CD4-positive, CD25-positive, alpha-beta regulatory T cell (primary cell): ENCODE results near the gene GRHL1. TPM values are rescaled to one million over a fixed set of nuclear protein-coding genes. Genes with fewer than 3 reads are reported as not detected.
A peak's percentile ranks its signal among the peaks of the same experiment; 100 is the strongest.

Experiments
- ATAC-seq, 2 donors: fragments of 150-1000 bp; cut with Tn5 transposase; one replicate each; pipeline ENCODE4 v1.10.0; 2021; ENCODE audit warnings: low read depth in 2 of 2, moderate number of reproducible peaks in 2 of 2, moderate library complexity in 1 of 2
- DNase-seq, 3 donors: peaks; one replicate each; pipeline versions ENCODE4 v3.0.0 to v3.0.0-alpha.2; 2012 to 2022; ENCODE audit warnings: mixed read lengths in 1 of 3
- H3K27ac ChIP-seq: one replicate; pipeline ENCODE4 v1.7.0; 2013; ENCODE audit warnings: mild to moderate bottlenecking, low read length; ENCODE audit not compliant: insufficient read depth, poor library complexity, severe bottlenecking
- H3K27me3 ChIP-seq: one replicate; pipeline ENCODE4 v1.7.0; 2013; ENCODE audit warnings: low read length; ENCODE audit not compliant: control insufficient read depth, insufficient read depth
- H3K36me3 ChIP-seq: one replicate; pipeline ENCODE4 v1.7.0; 2013; ENCODE audit warnings: mild to moderate bottlenecking, low read length, moderate library complexity; ENCODE audit not compliant: control insufficient read depth, insufficient read depth
- H3K4me1 ChIP-seq: 2 replicates; pipeline ENCODE4 v1.7.0; 2013; ENCODE audit warnings: mild to moderate bottlenecking, low read length; ENCODE audit not compliant: insufficient read depth, control insufficient read depth, poor library complexity, severe bottlenecking
- H3K4me3 ChIP-seq: one replicate; pipeline ENCODE4 v1.7.0; 2013; ENCODE audit warnings: low read depth, mild to moderate bottlenecking, low read length, moderate library complexity
- H3K9me3 ChIP-seq, 2 experiments: 1 replicate in 1 of 2; 2 replicates in 1 of 2; pipeline ENCODE4 v1.7.0; 2013; ENCODE audit warnings: low read length in 2 of 2, mild to moderate bottlenecking in 1 of 2, moderate library complexity in 1 of 2; ENCODE audit not compliant: control insufficient read depth in 2 of 2
- H3K27ac Mint-ChIP-seq, 3 donors: one replicate each; pipeline ENCODE4 v1.8.0; 2020 to 2022; ENCODE audit warnings: mild to moderate bottlenecking in 3 of 3, mixed read lengths in 3 of 3, moderate library complexity in 2 of 3
- H3K27me3 Mint-ChIP-seq: one replicate; pipeline ENCODE4 v1.8.0; 2022; ENCODE audit warnings: mild to moderate bottlenecking, mixed read lengths
- H3K36me3 Mint-ChIP-seq: one replicate; pipeline ENCODE4 v1.8.0; 2020; ENCODE audit warnings: mixed read lengths
- H3K4me1 Mint-ChIP-seq, 4 donors: one replicate each; pipeline ENCODE4 v1.8.0; 2020 to 2022; ENCODE audit warnings: mixed read lengths in 4 of 4, mild to moderate bottlenecking in 1 of 4
- H3K4me3 Mint-ChIP-seq, 4 donors: one replicate each; pipeline ENCODE4 v1.8.0; 2020 to 2022; ENCODE audit warnings: mild to moderate bottlenecking in 4 of 4, mixed read lengths in 4 of 4, moderate library complexity in 3 of 4
- H3K9me3 Mint-ChIP-seq, 7 donors: one replicate each; pipeline ENCODE4 v1.8.0; 2020 to 2022; ENCODE audit warnings: mixed read lengths in 7 of 7, mild to moderate bottlenecking in 3 of 7, moderate library complexity in 2 of 7
- polyA plus RNA-seq, 4 donors: library from polyadenylated mRNA; unstranded; fragments of 300-500 nt; fragmentation: Illumina TruSeq; gene quantifications; one replicate each; pipeline ENCODE4 v1.2.3, GENCODE V29; 2021
- total RNA-seq: library from RNA; stranded (reverse); gene quantifications from one replicate; pipeline ENCODE4 v1.2.3, GENCODE V29; 2022

GRHL1 gene
- total and polyA plus RNA-seq, 5 donors from 2014 or later, result 0.06 to 1.8 (median 0.24) TPM; not detected in 1

- H3K9me3 Mint-ChIP-seq, result peaks cover 0 to 11% (median 0%) of the 10 kb centered on the region in 7 donors
- peaks cover 3% of the 10 kb centered on the region for H3K36me3 Mint-ChIP-seq
- Histone ChIP-seq H3K9me3 (peaks cover 0 to 2% of the 10 kb centered on the region in 2 experiments), H3K4me3 (no peak overlapping the region), H3K27me3 (no peaks in the 10 kb centered on the region), H3K36me3 (no peaks in the 10 kb centered on the region), H3K27ac (no peak overlapping the region), H3K4me1 (no peaks in the 10 kb centered on the region)
- peaks cover 29% of the 10 kb centered on the region for H3K27me3 Mint-ChIP-seq
- no peak overlapping the region for H3K4me3 Mint-ChIP-seq
- H3K4me1 Mint-ChIP-seq, result peaks cover 0 to 4% (median 0%) of the 10 kb centered on the region in 4 donors
- no peak for ATAC-seq
- DNase-seq, result no peak
- no peak overlapping the region for H3K27ac Mint-ChIP-seq
These were observed 68.3 kb downstream of the GRHL1 start for GRCh38 chr2:10019602-10020400.

- no peak for ATAC-seq
- H3K4me3 Mint-ChIP-seq, result no peak overlapping the region
- peaks cover 3% of the 10 kb centered on the region for H3K36me3 Mint-ChIP-seq
- peaks cover 0 to 11% (median 0%) of the 10 kb centered on the region in 4 donors for H3K4me1 Mint-ChIP-seq
- DNase-seq, result no peak
- H3K4me1 ChIP-seq, result no peaks in the 10 kb centered on the region
- H3K27me3 Mint-ChIP-seq, result peaks cover 24% of the 10 kb centered on the region
- H3K27ac ChIP-seq, result no peak overlapping the region
- H3K9me3 Mint-ChIP-seq, result peaks cover 0 to 8% (median 0%) of the 10 kb centered on the region in 7 donors
- no peak overlapping the region for H3K4me3 ChIP-seq
- peaks cover 0 to 2% of the 10 kb centered on the region in 2 experiments for H3K9me3 ChIP-seq
- H3K36me3 ChIP-seq, result no peaks in the 10 kb centered on the region
- H3K27me3 ChIP-seq, result no peaks in the 10 kb centered on the region
- no peak overlapping the region for H3K27ac Mint-ChIP-seq
These were observed 70.5 kb downstream of the GRHL1 start for GRCh38 chr2:10022041-10022421.

DNA sequence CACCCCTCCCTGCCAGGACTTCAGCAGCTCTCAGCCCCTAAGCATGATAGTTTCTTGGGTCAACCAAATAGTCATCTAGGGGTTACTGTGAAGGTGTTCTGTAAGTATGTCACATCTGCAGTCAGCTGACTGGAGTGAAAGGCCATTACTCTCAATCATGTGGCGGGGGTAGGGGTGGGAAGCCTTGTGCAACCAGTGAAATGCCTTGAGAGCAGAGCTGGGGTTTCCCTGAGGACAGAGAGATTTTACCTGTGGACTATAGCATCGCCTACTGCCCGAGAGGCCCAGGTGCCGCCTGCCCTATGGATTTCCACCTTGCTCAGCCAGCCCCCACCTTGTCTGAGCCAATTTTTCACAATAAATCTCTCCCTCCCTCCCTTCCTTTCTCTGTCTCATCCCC lies 71.0 kb downstream of the GRHL1 start:
- Histone ChIP-seq H3K4me3 (no peak overlapping the region), H3K27me3 (no peaks in the 10 kb centered on the region), H3K27ac (no peak overlapping the region), H3K4me1 (no peaks in the 10 kb centered on the region), H3K9me3 (no peaks in the 10 kb centered on the region), H3K36me3 (no peaks in the 10 kb centered on the region)
- H3K4me1 Mint-ChIP-seq, result peaks cover 0 to 11% (median 2%) of the 10 kb centered on the region in 4 donors
- peaks cover 21% of the 10 kb centered on the region for H3K27me3 Mint-ChIP-seq
- DNase-seq, result no peak
- H3K27ac Mint-ChIP-seq, result peak overlapping the region in 1 of 3 donors; percentile 20
- H3K9me3 Mint-ChIP-seq, result peaks cover 0 to 4% (median 0%) of the 10 kb centered on the region in 7 donors
- H3K36me3 Mint-ChIP-seq, result peaks cover under 1% of the 10 kb centered on the region
- ATAC-seq, result no peak
- peak overlapping the region in 1 of 4 donors; percentile 43 for H3K4me3 Mint-ChIP-seq

DNA sequence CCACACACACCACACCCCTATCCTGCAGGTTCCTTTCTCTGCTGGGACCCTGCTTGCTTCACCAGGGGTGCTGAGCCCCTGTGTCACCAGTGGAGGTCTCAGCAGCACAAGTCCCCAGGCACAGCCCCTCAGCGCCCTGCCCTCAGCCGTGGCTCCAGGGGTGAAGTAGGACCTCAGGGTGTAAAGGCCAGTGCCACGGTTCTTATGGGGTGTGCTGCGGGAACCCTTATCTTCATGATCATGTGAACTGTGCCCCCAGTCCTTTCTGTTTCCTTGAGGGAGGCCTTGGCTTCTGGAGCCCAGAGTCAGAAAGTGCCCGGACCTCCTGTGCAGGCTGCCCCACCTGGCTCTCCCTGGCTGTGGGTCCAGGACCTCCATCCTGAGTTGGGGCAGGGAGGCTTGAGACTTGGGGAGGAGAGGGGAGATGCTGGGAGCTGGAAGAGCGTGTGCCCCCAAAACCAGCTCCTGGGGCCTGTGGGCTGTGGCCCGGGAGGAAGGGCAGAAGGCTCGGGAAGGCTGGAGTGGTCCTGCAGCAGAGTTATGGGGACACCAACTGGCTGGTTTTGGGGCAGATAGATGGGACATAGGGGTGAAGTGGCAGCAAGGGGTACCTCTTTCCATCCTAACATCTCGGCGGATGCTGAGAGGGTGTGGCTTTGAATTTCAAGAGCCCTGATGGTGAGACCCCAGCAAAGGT lies 71.6 kb downstream of the GRHL1 start:
- H3K4me3 ChIP-seq, result no peak overlapping the region
- no peaks in the 10 kb centered on the region for H3K27me3 ChIP-seq
- ATAC-seq (no peak), DNase-seq (no peak)
- H3K9me3 ChIP-seq, result no peaks in the 10 kb centered on the region
- Mint-ChIP-seq H3K36me3 (no peaks in the 10 kb centered on the region), H3K27me3 (peaks cover 18% of the 10 kb centered on the region), H3K27ac (peak overlapping the region in 1 of 3 donors; percentile 20), H3K4me1 (peaks cover 0 to 16% (median 5%) of the 10 kb centered on the region in 4 donors), H3K9me3 (peaks cover 0 to 3% (median 0%) of the 10 kb centered on the region in 7 donors), H3K4me3 (no peak overlapping the region)
- H3K27ac ChIP-seq, result no peak overlapping the region
- H3K36me3 ChIP-seq, result no peaks in the 10 kb centered on the region
- peaks cover 4% of the 10 kb centered on the region for H3K4me1 ChIP-seq

GRCh38 chr2:10026940-10027569 lies 75.6 kb downstream of the GRHL1 start:
- peaks cover 3% of the 10 kb centered on the region for H3K36me3 Mint-ChIP-seq
- peaks cover 0 to 2% (median 0%) of the 10 kb centered on the region in 7 donors for H3K9me3 Mint-ChIP-seq
- H3K27me3 Mint-ChIP-seq, result peaks cover 5% of the 10 kb centered on the region
- no peaks in the 10 kb centered on the region for H3K9me3 ChIP-seq
- H3K36me3 ChIP-seq, result no peaks in the 10 kb centered on the region
- H3K27ac Mint-ChIP-seq, result peak overlapping the region; percentile 33 to 87 (median 77)
- no peak for DNase-seq
- H3K27me3 ChIP-seq, result no peaks in the 10 kb centered on the region
- H3K4me1 ChIP-seq, result peaks cover 38% of the 10 kb centered on the region
- no peak for ATAC-seq
- H3K4me3 Mint-ChIP-seq, result peak overlapping the region in 1 of 4 donors; percentile 74
- peaks cover 5 to 51% (median 25%) of the 10 kb centered on the region in 4 donors for H3K4me1 Mint-ChIP-seq
- H3K4me3 ChIP-seq, result no peak overlapping the region
- H3K27ac ChIP-seq, result no peak overlapping the region

GRCh38 chr2:10027660-10028330 lies 76.3 kb downstream of the GRHL1 start:
- peak overlapping the region; percentile 33 for H3K27ac ChIP-seq
- Mint-ChIP-seq H3K27ac (peak overlapping the region; percentile 77 to 88 (median 87)), H3K4me3 (peak overlapping the region in 2 of 4 donors; percentile 26 to 84), H3K9me3 (peaks cover 0 to 2% (median 0%) of the 10 kb centered on the region in 7 donors), H3K27me3 (peaks cover 2% of the 10 kb centered on the region), H3K4me1 (peaks cover 5 to 50% (median 27%) of the 10 kb centered on the region in 4 donors), H3K36me3 (peaks cover 3% of the 10 kb centered on the region)
- H3K4me3 ChIP-seq, result no peak overlapping the region
- ATAC-seq (no peak), DNase-seq (no peak)
- no peaks in the 10 kb centered on the region for H3K9me3 ChIP-seq
- no peaks in the 10 kb centered on the region for H3K27me3 ChIP-seq
- H3K4me1 ChIP-seq, result peaks cover 43% of the 10 kb centered on the region
- H3K36me3 ChIP-seq, result no peaks in the 10 kb centered on the region

- Histone ChIP-seq H3K9me3 (no peaks in the 10 kb centered on the region), H3K36me3 (no peaks in the 10 kb centered on the region), H3K4me1 (peaks cover 43% of the 10 kb centered on the region), H3K27me3 (no peaks in the 10 kb centered on the region), H3K4me3 (no peak overlapping the region), H3K27ac (peak overlapping the region; percentile 68)
- no peak for ATAC-seq
- Mint-ChIP-seq H3K27ac (peak overlapping the region; percentile 87 to 91 (median 88)), H3K36me3 (peaks cover 3% of the 10 kb centered on the region), H3K4me3 (peak overlapping the region; percentile 56 to 90 (median 80)), H3K9me3 (peaks cover 0 to 2% (median 0%) of the 10 kb centered on the region in 7 donors), H3K4me1 (peaks cover 5 to 52% (median 26%) of the 10 kb centered on the region in 4 donors), H3K27me3 (no peaks in the 10 kb centered on the region)
- peak in 1 of 3 donors; percentile 18 for DNase-seq
These were observed 77.0 kb downstream of the GRHL1 start for GRCh38 chr2:10028407-10028987.
